ENCODE results near the gene TSKS. TPM values are rescaled to one million over a fixed set of nuclear protein-coding genes. Genes with fewer than 3 reads are reported as not detected.

Gene TSKS
- polyA plus RNA-seq, 3 donors = 0.37 to 0.81 (median 0.51) TPM

GRCh38 chr19:49803529-49803856 lies 40.4 kb upstream of the TSKS start:
- H3K9ac ChIP-seq (ENCODE audit: insufficient read depth, low read length, poor library complexity, severe bottlenecking) = no peak overlapping the region
- H3K27me3 ChIP-seq (ENCODE audit: control insufficient read depth in 2 of 2, insufficient read depth in 2 of 2, low read length in 2 of 2) = no peaks in the 10 kb centered on the region
- DNase-seq = no peak
- H3K27ac ChIP-seq (ENCODE audit: low read depth in 1 of 2, low read length in 2 of 2) = no peak overlapping the region
- H3K4me1 Mint-ChIP-seq = peaks cover 19% of the 10 kb centered on the region
- H3K79me2 ChIP-seq (ENCODE audit: insufficient read depth, low read length) = no peaks in the 10 kb centered on the region
- H3K27me3 Mint-ChIP-seq (ENCODE audit: low read depth in 3 of 3) = no peaks in the 10 kb centered on the region
- no peak overlapping the region for H2AFZ ChIP-seq (ENCODE audit: insufficient read depth, low read depth, low read length, poor library complexity, severe bottlenecking)
- peaks cover 70 to 85% of the 10 kb centered on the region in 2 donors for H3K36me3 ChIP-seq (replicated peaks in 1 of 2; ENCODE audit: control insufficient read depth in 1 of 2, insufficient read depth in 2 of 2, low read length in 2 of 2)
- no peak for TF ChIP-seq CTCF (IDR thresholded peaks at IDR 0.05)
- H3K4me3 Mint-ChIP-seq = no peak overlapping the region
- H3K9me3 ChIP-seq (replicated peaks in 1 of 2; ENCODE audit: control insufficient read depth in 1 of 2, insufficient read depth in 1 of 2, low read length in 2 of 2) = no peaks in the 10 kb centered on the region
- WGBS (ENCODE audit: insufficient coverage) = 100% methylated on average over 3 of the region's 6 CpGs
- H4K20me1 ChIP-seq (ENCODE audit: insufficient read depth, low read length) = peaks cover 71% of the 10 kb centered on the region
- no peak overlapping the region for H3K4me2 ChIP-seq (replicated peaks; ENCODE audit: extremely low read depth, low read length, poor library complexity, severe bottlenecking)
- H3K4me3 ChIP-seq (replicated peaks in 1 of 3; ENCODE audit: low read depth in 2 of 3, low read length in 3 of 3) = no peak overlapping the region
- no peaks in the 10 kb centered on the region for H3K9me3 Mint-ChIP-seq
- H3K27ac Mint-ChIP-seq = peak overlapping the region in 4 of 7 donors; percentile 15 to 76 (median 54)
- peaks cover 14 to 21% of the 10 kb centered on the region in 2 donors for H3K4me1 ChIP-seq (ENCODE audit: control insufficient read depth in 1 of 2, insufficient read depth in 2 of 2, low read length in 2 of 2)
- H3K36me3 Mint-ChIP-seq = peaks cover 66 to 77% of the 10 kb centered on the region in 2 donors
- intact Hi-C loops (cut with micrococcal nuclease) = no loop called here

- no peak overlapping the region for H3K9ac ChIP-seq (ENCODE audit: insufficient read depth, low read length, poor library complexity, severe bottlenecking)
- H3K79me2 ChIP-seq (ENCODE audit: insufficient read depth, low read length) = no peaks in the 10 kb centered on the region
- Mint-ChIP-seq H3K4me3 (no peak overlapping the region), H3K9me3 (no peaks in the 10 kb centered on the region), H3K27me3 (ENCODE audit: low read depth in 3 of 3) (peaks cover 0 to 2% (median 0%) of the 10 kb centered on the region in 3 donors), H3K36me3 (peaks cover 71 to 82% of the 10 kb centered on the region in 2 donors), H3K4me1 (peaks cover 14% of the 10 kb centered on the region), H3K27ac (peak overlapping the region in 3 of 7 donors; percentile 5 to 76 (median 42))
- H3K4me3 ChIP-seq (replicated peaks in 1 of 3; ENCODE audit: low read depth in 2 of 3, low read length in 3 of 3) = no peak overlapping the region
- no peaks in the 10 kb centered on the region for H3K9me3 ChIP-seq (replicated peaks in 1 of 2; ENCODE audit: control insufficient read depth in 1 of 2, insufficient read depth in 1 of 2, low read length in 2 of 2)
- peaks cover 69% of the 10 kb centered on the region for H4K20me1 ChIP-seq (ENCODE audit: insufficient read depth, low read length)
- intact Hi-C loops (cut with micrococcal nuclease) = no loop called here
- no peaks in the 10 kb centered on the region for H3K27me3 ChIP-seq (ENCODE audit: control insufficient read depth in 2 of 2, insufficient read depth in 2 of 2, low read length in 2 of 2)
- H3K27ac ChIP-seq (ENCODE audit: low read depth in 1 of 2, low read length in 2 of 2) = no peak overlapping the region
- 97% methylated on average over 9 of the region's 24 CpGs for WGBS (ENCODE audit: insufficient coverage)
- DNase-seq = no peak
- no peak for TF ChIP-seq CTCF (IDR thresholded peaks at IDR 0.05)
- no peak overlapping the region for H2AFZ ChIP-seq (ENCODE audit: insufficient read depth, low read depth, low read length, poor library complexity, severe bottlenecking)
- H3K36me3 ChIP-seq (replicated peaks in 1 of 2; ENCODE audit: control insufficient read depth in 1 of 2, insufficient read depth in 2 of 2, low read length in 2 of 2) = peaks cover 75 to 90% of the 10 kb centered on the region in 2 donors
- H3K4me1 ChIP-seq (ENCODE audit: control insufficient read depth in 1 of 2, insufficient read depth in 2 of 2, low read length in 2 of 2) = peaks cover 11 to 16% of the 10 kb centered on the region in 2 donors
- H3K4me2 ChIP-seq (replicated peaks; ENCODE audit: extremely low read depth, low read length, poor library complexity, severe bottlenecking) = no peak overlapping the region
Measured at GRCh38 chr19:49802836-49803528, 39.9 kb upstream of the TSKS start.
